Gastroesophageal sphincter (tissue), 3 donors: Measurements from ENCODE around the gene DNAJC5G.

Experiments used
- CTCF ChIP-seq, 4 experiments: fragments of 200-600 bp in 2 of 4; fragments of 450-650 bp in 2 of 4; sonication (generic) in 1 of 4; IDR thresholded peaks; one replicate each; pipeline ENCODE4 v1.5.1; 2017 to 2019; ENCODE audit warnings: antibody characterized with exemption in 4 of 4, mild to moderate bottlenecking in 2 of 4, moderate library complexity in 2 of 4
- EP300 ChIP-seq: sonication (generic); formaldehyde crosslinking; IDR thresholded peaks from one replicate; pipeline ENCODE4 v1.6.1; 2017; ENCODE audit warnings: antibody characterized with exemption, mild to moderate bottlenecking
- POLR2A ChIP-seq, 2 donors: fragments of 450-650 bp; IDR thresholded peaks; one replicate each; pipeline ENCODE4 v1.6.1; 2017; ENCODE audit warnings: antibody characterized with exemption in 2 of 2, mild to moderate bottlenecking in 2 of 2, moderate library complexity in 1 of 2
- POLR2AphosphoS5 ChIP-seq: sonication (generic); formaldehyde crosslinking; IDR thresholded peaks from one replicate; pipeline ENCODE4 v1.6.1; 2017; ENCODE audit warnings: antibody characterized with exemption

- TF ChIP-seq POLR2A (IDR thresholded peaks at IDR 0.05): no peak
- no peak for TF ChIP-seq CTCF (IDR thresholded peaks at IDR 0.05)
- TF ChIP-seq POLR2AphosphoS5: no peak
- TF ChIP-seq EP300: no peak
Measured at GRCh38 chr2:27237341-27237945, 37.8 kb upstream of the DNAJC5G start.
